ENCODE measurements around the gene ATP23.

ATP23 gene

GRCh38 chr12:57941165-57941894, at the start of gene ATP23:
TSS of gene ATP23 (plus strand) at chr12:57941567. CDS start at chr12:57941702, 135 bp downstream.
- peak; percentile 90 for DNase-seq

- DNase-seq = no peak
These were observed 49.0 kb upstream of the ATP23 start for GRCh38 chr12:57892232-57892972.

DNA sequence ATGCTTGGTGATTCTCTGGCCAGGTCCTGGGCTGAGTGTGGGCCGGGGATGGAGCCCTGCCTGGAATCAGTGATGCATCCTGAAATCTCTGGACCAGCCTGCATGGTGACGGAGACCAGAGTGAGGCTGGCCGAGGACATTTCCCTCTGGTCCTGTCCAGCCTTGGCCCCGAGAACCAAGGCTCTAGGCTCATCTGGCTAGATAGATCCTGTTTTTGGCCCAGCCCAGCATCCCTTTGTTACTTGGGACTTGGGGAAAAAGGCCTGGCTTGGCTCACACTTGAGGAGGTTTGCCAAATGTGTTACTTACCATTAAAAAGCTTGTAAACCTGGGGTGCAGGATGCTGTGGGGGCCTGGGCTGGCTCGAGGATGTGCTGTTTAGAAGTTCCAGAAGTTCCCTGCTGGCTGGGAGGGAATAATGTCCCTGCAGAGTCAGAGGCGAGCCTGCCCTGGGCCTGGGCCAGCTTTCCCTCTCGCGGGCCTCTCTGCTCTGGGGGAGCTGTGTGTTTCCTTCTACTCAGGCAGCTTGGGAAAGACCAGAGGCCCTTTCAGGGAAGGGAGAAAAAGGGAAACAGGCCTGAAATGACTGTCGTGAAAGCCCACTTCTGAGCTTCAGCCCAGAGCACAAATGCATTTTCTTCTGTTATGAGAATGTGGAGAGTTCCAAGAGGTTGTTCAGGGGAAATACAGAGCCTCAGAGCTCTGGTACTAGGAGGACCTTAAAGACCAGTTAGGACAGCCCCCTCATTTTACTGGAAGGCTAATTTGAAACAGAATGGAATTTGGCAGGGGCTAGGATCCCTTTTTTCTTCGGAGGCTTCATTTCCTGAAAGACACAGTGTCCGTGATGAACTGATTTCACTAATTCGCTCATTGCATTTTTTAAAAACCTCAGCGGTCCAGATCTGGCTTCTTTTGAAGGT, 47.7 kb upstream of the ATP23 start:
- no peak for DNase-seq

DNA sequence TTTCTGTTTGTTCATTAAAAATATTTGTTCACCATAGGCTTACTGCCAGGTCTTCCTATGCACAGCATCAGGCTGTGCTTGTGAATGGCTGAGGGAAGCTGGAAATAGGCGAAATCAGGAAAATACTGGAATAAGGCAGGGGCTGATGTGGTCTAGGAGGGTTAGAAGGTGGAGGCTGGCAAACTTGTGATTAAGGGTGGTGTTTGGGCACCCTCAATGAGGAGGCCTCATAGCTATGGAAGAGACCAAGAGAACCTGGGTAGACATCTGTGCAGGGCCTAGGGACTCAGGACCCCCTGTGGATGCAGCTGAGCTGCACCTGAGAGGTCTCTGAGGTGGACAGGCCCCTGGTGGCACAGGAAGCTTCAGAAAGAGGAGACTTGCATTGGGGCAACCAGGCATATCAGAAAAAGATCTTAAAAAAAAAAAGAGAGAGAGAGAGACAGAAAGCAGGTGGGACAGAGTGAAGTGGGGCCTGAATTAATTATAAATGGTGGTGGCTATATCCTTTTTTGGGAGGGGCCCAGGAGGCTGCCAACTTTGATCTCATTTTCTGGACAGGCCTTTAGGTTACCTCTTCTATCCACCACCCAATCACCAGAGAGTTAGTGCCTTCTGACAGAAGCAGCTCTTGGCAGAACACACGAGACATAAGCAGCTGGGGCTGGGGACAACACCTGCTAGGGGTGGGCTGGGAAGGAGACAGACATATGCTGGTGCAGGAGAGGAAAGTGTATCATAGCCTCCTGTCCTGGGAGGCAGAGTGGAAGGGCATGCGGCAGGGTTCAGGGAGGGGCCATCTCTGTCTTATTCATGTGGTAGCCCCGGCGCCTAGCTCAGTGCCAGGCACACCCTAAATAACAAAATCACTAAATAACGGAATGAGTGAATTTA, 46.7 kb upstream of the ATP23 start:
- DNase-seq = no peak

DNA sequence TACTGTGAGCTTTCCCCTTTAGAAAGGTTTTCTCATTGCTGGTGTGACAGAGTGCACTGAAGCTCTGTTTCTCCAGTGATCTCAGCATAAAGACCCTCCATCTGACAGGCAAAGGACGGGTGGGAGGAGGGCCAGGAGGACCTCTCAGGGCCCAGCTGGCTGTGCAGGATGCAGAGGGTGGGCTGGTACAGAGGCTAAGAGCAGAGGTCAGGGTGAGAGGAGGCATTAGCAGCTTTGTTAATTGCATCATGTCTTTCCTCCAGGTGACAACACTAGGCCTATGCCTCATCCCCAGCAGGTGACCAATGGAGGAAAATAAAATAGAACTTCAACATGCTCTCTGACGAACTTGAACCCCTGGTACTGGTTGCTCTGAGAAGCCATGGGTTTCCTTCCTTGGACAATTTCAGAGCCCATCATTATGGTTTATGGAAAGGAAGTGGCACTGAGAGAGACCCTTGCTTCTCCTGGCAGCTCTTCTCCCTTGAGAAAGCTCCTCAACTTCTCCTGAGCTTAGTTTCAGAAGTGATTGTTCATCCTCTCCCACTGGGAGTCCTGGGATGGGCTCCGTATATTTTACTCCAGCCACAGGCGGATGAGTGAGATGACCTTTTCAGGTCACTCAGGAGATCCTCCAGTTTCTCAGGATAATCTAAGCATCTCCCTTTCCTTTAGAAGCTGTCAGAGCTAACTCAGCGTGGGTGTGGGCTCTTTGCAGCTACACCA, 45.8 kb upstream of the ATP23 start:
- no peak for DNase-seq

DNA sequence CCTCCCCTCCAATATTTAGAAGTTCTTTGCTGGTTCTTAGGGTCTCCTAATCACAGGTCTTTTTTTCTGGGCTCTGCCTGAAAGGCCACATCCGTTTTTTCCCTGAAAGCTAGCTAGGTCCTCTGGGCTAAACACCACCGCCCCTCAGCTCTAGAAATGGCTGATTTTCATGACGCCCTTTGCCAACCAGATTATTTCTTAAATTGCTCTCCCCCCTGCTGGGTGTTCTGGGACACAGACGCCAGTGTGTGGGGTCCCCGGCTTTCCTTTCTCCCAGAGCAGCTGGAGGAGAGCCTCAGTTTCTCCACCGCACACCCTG, 45.3 kb upstream of the ATP23 start:
- no peak for DNase-seq

GRCh38 chr12:57896434-57897201, 44.7 kb upstream of the ATP23 start:
- peak; percentile 38 for DNase-seq

GRCh38 chr12:57897286-57897974, 43.9 kb upstream of the ATP23 start:
- DNase-seq = no peak

- no peak for DNase-seq
These were observed 42.9 kb upstream of the ATP23 start for GRCh38 chr12:57898308-57898970.

GRCh38 chr12:57899010-57899662, 42.2 kb upstream of the ATP23 start:
- DNase-seq = peak; percentile 80

GRCh38 chr12:57902478-57902969, 38.8 kb upstream of the ATP23 start:
- no peak for DNase-seq

DNA sequence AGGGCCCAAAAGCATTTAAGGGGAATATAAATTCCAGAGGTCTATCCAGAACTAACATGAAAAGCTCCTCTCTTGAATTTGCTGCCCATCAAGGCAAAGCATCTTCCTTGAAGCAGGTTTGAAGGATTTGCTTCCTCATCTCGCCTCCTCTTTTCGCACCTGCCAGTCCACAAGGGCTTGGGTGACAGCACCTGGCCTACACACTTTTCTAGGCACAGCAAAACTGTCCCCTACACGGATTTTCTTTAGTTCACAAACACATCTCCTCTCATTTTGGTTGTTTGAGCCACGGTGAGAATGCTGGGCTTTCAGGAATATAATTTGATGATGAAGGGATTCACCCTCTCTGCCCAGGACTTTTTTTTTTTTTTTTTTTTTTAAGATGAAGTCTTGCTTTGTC, 36.9 kb upstream of the ATP23 start:
- no peak for DNase-seq

DNA sequence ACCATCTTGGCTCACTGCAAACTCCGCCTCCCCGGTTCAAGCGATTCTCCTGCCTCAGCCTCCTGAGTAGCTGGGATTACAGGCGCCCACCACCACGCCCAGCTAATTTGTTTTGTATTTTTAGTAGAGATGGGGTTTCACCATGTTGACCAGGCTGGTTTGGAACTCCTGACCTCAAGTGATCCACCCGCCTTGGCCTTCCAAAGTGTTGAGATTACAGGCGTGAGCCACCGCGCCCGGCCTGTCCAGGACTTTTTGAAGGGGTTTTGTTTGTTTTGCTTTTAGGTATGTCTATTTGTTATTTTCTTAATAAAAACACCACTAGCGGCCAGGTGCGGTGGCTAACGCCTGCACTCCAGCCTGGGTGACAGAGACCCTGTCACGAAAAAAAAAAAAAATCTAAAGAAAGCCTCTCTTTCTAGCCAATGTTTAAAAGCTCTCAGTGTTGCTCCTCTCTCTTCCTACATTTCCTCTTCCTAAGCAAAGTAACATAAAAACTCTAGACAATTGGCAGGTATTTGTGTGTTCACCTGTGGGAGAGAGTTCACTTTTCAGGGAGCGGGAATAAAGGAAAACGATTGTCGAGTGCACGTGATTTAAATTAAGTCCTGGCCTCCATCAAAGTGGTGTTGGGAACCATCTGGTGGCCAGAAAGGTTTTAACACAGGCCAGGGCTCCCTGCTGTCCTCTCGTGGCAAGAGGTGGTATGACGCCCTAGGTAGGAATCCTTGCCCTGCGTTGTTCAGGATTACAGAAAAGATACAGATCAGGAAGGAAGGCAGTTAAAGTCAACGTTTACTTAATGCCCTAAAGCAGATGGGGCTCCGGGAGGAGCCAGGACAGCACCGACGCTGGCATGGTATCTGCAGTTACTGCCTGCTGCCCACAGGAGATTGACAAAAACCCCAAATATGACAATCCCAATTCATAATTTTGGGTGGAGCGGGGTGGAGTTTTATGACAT, 36.2 kb upstream of the ATP23 start:
- DNase-seq = peak; percentile 89

GRCh38 chr12:57905812-57906475, 35.4 kb upstream of the ATP23 start:
- DNase-seq = no peak

GRCh38 chr12:57906821-57907220, 34.5 kb upstream of the ATP23 start:
- no peak for DNase-seq

DNA sequence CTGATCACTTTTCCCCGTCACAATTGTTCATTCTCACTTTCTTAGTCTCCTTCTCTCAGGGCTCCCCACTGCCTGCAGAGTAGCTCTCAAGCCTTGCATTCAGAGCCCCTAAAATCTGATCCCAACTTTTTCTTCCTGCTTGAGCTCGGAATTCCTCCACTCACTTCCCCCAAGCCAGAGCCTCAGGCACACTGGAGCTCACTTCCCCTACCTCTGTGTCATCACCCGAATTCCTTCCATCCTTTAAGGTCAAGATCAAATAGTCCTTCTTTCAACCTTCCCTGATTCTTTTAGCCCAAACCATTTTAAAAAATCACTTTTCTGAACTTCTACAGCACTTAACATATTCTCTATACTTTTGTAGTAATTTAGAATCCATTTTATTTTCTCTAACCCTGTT, 34.1 kb upstream of the ATP23 start:
- DNase-seq = no peak

- no peak for DNase-seq
These were observed 32.9 kb upstream of the ATP23 start for GRCh38 chr12:57908511-57908910.
